Measurements from ENCODE around the gene GALNTL6. TPM values are rescaled to one million over a fixed set of nuclear protein-coding genes. Genes with fewer than 3 reads are reported as not detected.

Gene GALNTL6
- total RNA-seq, 1 donor, result under 0.01 TPM

DNA sequence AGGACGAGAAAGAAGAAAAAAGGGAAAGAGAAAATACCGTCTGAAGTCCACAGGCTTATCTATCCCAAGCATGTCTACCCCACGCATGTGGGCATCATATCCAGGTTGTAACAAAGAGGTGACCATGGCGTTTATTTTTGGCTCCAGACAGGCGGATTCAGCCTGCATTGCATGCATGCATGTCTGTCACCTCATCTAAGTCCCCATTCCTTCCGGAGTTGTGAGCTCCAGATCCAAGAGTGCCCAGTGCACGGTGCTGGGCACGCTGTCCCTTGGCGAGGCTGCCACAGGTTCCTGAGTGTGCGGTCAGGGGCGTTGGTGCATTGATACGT, 905 bp upstream of the GALNTL6 start:
- no peaks in the 10 kb centered on the region for H3K36me3 ChIP-seq (ENCODE audit: insufficient read depth, low read length)
- no peaks in the 10 kb centered on the region for H4K20me1 ChIP-seq (ENCODE audit: insufficient read depth, low read length)
- TF ChIP-seq, protein P1, sequence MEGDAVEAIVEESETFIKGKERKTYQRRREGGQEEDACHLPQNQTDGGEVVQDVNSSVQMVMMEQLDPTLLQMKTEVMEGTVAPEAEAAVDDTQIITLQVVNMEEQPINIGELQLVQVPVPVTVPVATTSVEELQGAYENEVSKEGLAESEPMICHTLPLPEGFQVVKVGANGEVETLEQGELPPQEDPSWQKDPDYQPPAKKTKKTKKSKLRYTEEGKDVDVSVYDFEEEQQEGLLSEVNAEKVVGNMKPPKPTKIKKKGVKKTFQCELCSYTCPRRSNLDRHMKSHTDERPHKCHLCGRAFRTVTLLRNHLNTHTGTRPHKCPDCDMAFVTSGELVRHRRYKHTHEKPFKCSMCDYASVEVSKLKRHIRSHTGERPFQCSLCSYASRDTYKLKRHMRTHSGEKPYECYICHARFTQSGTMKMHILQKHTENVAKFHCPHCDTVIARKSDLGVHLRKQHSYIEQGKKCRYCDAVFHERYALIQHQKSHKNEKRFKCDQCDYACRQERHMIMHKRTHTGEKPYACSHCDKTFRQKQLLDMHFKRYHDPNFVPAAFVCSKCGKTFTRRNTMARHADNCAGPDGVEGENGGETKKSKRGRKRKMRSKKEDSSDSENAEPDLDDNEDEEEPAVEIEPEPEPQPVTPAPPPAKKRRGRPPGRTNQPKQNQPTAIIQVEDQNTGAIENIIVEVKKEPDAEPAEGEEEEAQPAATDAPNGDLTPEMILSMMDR (IDR thresholded peaks at IDR 0.05; ENCODE audit: extremely low read depth, low read depth, low read length), result no peak
- no peaks in the 10 kb centered on the region for H3K79me2 ChIP-seq (ENCODE audit: insufficient read depth, low read length)
- DNase-seq (ENCODE audit: insufficient read length, low spot score, missing footprints), result peak; percentile 13
- H3K4me3 ChIP-seq (ENCODE audit: insufficient read depth, low read length), result no peak overlapping the region
- H3K27ac ChIP-seq (ENCODE audit: low read depth, low read length), result no peak overlapping the region
- H3K4me2 ChIP-seq (ENCODE audit: insufficient read depth, low read length), result no peak overlapping the region
- no peaks in the 10 kb centered on the region for H3K27me3 ChIP-seq (ENCODE audit: insufficient read depth, low read length)
- H2AFZ ChIP-seq (ENCODE audit: low read length), result no peak overlapping the region
- H3K9me3 ChIP-seq (ENCODE audit: low read depth, low read length), result no peaks in the 10 kb centered on the region
- no peaks in the 10 kb centered on the region for H3K4me1 ChIP-seq (ENCODE audit: insufficient read depth, low read length)

DNA sequence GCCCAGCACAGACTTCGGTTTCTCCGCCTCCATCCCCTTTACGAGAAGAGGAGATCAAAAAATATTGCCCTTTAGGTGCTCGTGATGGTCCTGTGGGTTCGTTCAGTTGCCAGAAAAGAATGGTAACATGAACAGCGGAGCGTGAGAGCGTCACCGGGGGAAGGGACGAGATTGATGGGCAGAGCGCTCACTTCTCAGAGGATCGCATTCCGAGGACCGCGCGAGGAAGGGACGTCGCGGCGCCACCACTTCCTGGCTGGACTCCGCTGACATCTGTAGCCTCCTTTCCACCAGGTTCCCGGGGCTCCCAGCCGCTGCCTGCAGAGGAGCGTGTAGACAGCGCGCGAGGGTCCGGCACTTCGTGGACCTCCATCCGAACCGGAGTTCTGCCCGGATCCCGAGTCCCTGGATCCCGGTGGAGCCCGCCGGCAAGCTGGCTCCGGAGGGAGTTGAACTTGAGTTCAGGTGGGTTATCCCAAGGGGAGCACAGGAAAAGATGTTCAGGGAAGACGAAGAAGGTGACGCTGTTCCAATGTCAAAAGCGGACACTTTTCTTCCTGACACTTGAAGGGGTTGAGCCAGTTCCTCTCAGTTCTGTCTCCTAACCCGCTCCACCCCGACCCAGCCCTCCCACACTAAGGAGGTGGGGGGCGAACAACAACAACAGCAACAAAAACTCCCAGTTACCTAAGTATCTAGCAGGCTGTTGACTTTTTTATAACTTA, 484 bp downstream of the GALNTL6 start:
- no peak overlapping the region for H3K4me2 ChIP-seq (ENCODE audit: insufficient read depth, low read length)
- no peak overlapping the region for H2AFZ ChIP-seq (ENCODE audit: low read length)
- no peaks in the 10 kb centered on the region for H3K4me1 ChIP-seq (ENCODE audit: insufficient read depth, low read length)
- H3K4me3 ChIP-seq (ENCODE audit: insufficient read depth, low read length), result no peak overlapping the region
- no peak overlapping the region for H3K27ac ChIP-seq (ENCODE audit: low read depth, low read length)
- H3K79me2 ChIP-seq (ENCODE audit: insufficient read depth, low read length), result no peaks in the 10 kb centered on the region
- no peaks in the 10 kb centered on the region for H3K9me3 ChIP-seq (ENCODE audit: low read depth, low read length)
- H3K36me3 ChIP-seq (ENCODE audit: insufficient read depth, low read length), result no peaks in the 10 kb centered on the region
- H3K27me3 ChIP-seq (ENCODE audit: insufficient read depth, low read length), result no peaks in the 10 kb centered on the region
- peak; percentile 30 for DNase-seq (ENCODE audit: insufficient read length, low spot score, missing footprints)
- TF ChIP-seq, protein P1 (IDR thresholded peaks at IDR 0.05; ENCODE audit: extremely low read depth, low read depth, low read length), result no peak
- no peaks in the 10 kb centered on the region for H4K20me1 ChIP-seq (ENCODE audit: insufficient read depth, low read length)

DNA sequence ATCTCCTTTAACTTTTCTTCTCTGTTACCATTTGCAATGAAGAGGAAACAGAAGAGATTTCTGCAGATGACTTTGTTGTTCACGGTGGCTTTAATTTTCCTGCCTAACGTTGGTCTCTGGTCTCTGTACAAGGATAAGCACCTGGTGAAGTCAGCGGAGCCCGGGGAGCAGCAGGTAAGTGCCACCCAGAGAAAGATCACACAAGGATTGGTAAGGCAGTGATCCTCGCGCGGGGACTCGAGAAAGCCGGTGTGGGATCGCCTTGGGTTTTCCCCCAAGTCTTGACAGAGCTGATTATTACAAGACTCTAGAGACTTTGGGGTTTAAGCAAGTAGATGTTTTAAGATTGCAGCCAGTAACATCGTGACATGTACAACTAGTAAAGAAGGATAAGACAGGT, 1.3 kb downstream of the GALNTL6 start:
- DNase-seq (ENCODE audit: insufficient read length, low spot score, missing footprints), result no peak
- Histone ChIP-seq H3K4me2 (ENCODE audit: insufficient read depth, low read length) (no peak overlapping the region), H3K9me3 (ENCODE audit: low read depth, low read length) (no peaks in the 10 kb centered on the region), H3K27me3 (ENCODE audit: insufficient read depth, low read length) (no peaks in the 10 kb centered on the region), H3K27ac (ENCODE audit: low read depth, low read length) (no peak overlapping the region), H3K4me1 (ENCODE audit: insufficient read depth, low read length) (no peaks in the 10 kb centered on the region), H2AFZ (ENCODE audit: low read length) (no peak overlapping the region), H3K79me2 (ENCODE audit: insufficient read depth, low read length) (no peaks in the 10 kb centered on the region), H3K36me3 (ENCODE audit: insufficient read depth, low read length) (no peaks in the 10 kb centered on the region), H4K20me1 (ENCODE audit: insufficient read depth, low read length) (no peaks in the 10 kb centered on the region), H3K4me3 (ENCODE audit: insufficient read depth, low read length) (no peak overlapping the region)
- TF ChIP-seq, protein P1 (IDR thresholded peaks at IDR 0.05; ENCODE audit: extremely low read depth, low read depth, low read length), result no peak

DNA sequence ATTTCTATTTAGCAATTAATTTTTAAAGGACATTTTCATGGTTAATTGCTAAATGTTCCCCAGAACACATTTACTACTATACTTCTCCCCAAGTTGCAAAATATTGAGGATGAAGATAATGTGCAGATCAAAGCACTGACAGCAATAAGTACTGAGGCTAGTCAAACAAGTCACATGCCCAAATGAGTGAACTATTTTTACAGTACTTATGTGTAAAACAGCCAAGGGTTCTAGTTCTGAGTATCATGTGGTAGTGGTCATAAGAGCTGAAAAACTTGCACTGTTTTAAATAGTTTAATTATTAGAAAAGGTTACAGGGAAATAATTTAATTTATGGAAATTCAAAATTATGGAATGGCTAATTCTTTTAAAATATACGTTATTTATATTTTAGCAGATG, 3.8 kb downstream of the GALNTL6 start:
- H3K36me3 ChIP-seq (ENCODE audit: insufficient read depth, low read length), result no peaks in the 10 kb centered on the region
- no peaks in the 10 kb centered on the region for H3K27me3 ChIP-seq (ENCODE audit: insufficient read depth, low read length)
- H3K4me3 ChIP-seq (ENCODE audit: insufficient read depth, low read length), result no peak overlapping the region
- no peaks in the 10 kb centered on the region for H3K79me2 ChIP-seq (ENCODE audit: insufficient read depth, low read length)
- TF ChIP-seq, protein P1 (IDR thresholded peaks at IDR 0.05; ENCODE audit: extremely low read depth, low read depth, low read length), result no peak
- H3K27ac ChIP-seq (ENCODE audit: low read depth, low read length), result no peak overlapping the region
- no peak overlapping the region for H3K4me2 ChIP-seq (ENCODE audit: insufficient read depth, low read length)
- no peaks in the 10 kb centered on the region for H4K20me1 ChIP-seq (ENCODE audit: insufficient read depth, low read length)
- no peak overlapping the region for H2AFZ ChIP-seq (ENCODE audit: low read length)
- no peaks in the 10 kb centered on the region for H3K4me1 ChIP-seq (ENCODE audit: insufficient read depth, low read length)
- peaks cover 1% of the 10 kb centered on the region for H3K9me3 ChIP-seq (ENCODE audit: low read depth, low read length)
- DNase-seq (ENCODE audit: insufficient read length, low spot score, missing footprints), result no peak

All from osteoblast (primary cell).